HepG2 (cell line): ENCODE measurements around the gene HEPHL1. TPM values are rescaled to one million over a fixed set of nuclear protein-coding genes. Genes with fewer than 3 reads are reported as not detected.

ENCODE experiments used
- ATAC-seq: fragments of 200-7000 bp; cut with Tn5 transposase; 3 replicates; pipeline ENCODE4 v1.9.1; 2020; ENCODE audit warnings: mild to moderate bottlenecking, moderate library complexity
- BruUV-seq: library from RNA; stranded (reverse); fragments of 400-500 nt; replicated peaks from 2 replicates; lab custom pipeline; 2021; lab: Mats Ljungman, UMichigan
- CTCF ChIA-PET: fragments of 300-600 bp; formaldehyde crosslinking; extraction: SDS; loops from one replicate; lab custom pipeline; 2021; ENCODE audit warnings: low total read pairs, inconsistent platforms, low intra/inter-chr PET ratio; lab: Yijun Ruan, JAX
- POLR2A ChIA-PET: fragments of 350-600 bp; sonication (Branson Sonifier 250); formaldehyde crosslinking; loops from one replicate; lab custom pipeline; 2020; ENCODE audit warnings: antibody characterized with exemption, inconsistent platforms; lab: Yijun Ruan, JAX
- DNase-seq: peaks from one replicate; pipeline ENCODE4 v3.0.0-alpha.2; 2015; ENCODE audit warnings: low spot score
- FAIRE-seq: peaks from 3 replicates; lab custom pipeline; 2011; peaks lifted over from hg19 to GRCh38; lab: Jason Lieb, UNC
- H2AFZ ChIP-seq: one replicate; pipeline ENCODE4 v1.6.1; 2011; ENCODE audit warnings: low read length, inconsistent platforms
- H3K27ac ChIP-seq: fragments of 300-600 bp; 3 replicates; pipeline ENCODE4 v1.8.0; 2011; ENCODE audit warnings: mixed run types, mild to moderate bottlenecking, mixed read lengths, low read length, inconsistent platforms; ENCODE audit not compliant: insufficient read depth; ENCODE audit errors: extremely low read length
- H3K27me3 ChIP-seq, 2 experiments: fragments of 200-600 bp in 1 of 2; 2 replicates in 1 of 2; 3 replicates in 1 of 2; pipeline versions ENCODE4 v1.6.0 to v1.8.0; 2011; ENCODE audit warnings: low read length in 2 of 2, mild to moderate bottlenecking in 2 of 2, moderate library complexity in 2 of 2, inconsistent platforms in 1 of 2; ENCODE audit not compliant: insufficient read depth in 2 of 2, control insufficient read depth in 1 of 2
- H3K36me3 ChIP-seq, 2 experiments: fragments of 200-600 bp in 1 of 2; replicated peaks in 1 of 2; 2 replicates in 1 of 2; 3 replicates in 1 of 2; pipeline versions ENCODE4 v1.5.1 to v1.8.0; 2011; ENCODE audit warnings: low read length in 2 of 2, inconsistent platforms in 1 of 2; ENCODE audit not compliant: insufficient read depth in 2 of 2, control insufficient read depth in 1 of 2
- H3K4me1 ChIP-seq: 2 replicates; pipeline ENCODE4 v1.5.1; 2012; ENCODE audit warnings: low read length, inconsistent platforms; ENCODE audit not compliant: insufficient read depth
- H3K4me2 ChIP-seq: 2 replicates; pipeline ENCODE4 v1.6.0; 2011; ENCODE audit warnings: low read depth, low read length, inconsistent platforms
- H3K4me3 ChIP-seq, 3 experiments: fragments of 200-600 bp in 1 of 3; sonication (generic), shearing (Covaris generic) in 1 of 3; replicated peaks in 1 of 3; 2 replicates each; pipeline ENCODE4 v1.5.1; 2011 to 2016; ENCODE audit warnings: low read length in 3 of 3, inconsistent platforms in 2 of 3, low read depth in 2 of 3, mild to moderate bottlenecking in 2 of 3, control low read depth in 1 of 3, mixed read lengths in 1 of 3; ENCODE audit not compliant: insufficient read depth in 1 of 3
- H3K79me2 ChIP-seq: one replicate; pipeline ENCODE4 v1.6.1; 2011; ENCODE audit warnings: low read length, inconsistent platforms; ENCODE audit not compliant: insufficient read depth
- H3K9ac ChIP-seq: 2 replicates; pipeline ENCODE4 v1.6.0; 2011; ENCODE audit warnings: mild to moderate bottlenecking, low read depth, low read length, inconsistent platforms; ENCODE audit not compliant: insufficient read depth
- H3K9me3 ChIP-seq: 2 replicates; pipeline ENCODE4 v1.5.1; 2012; ENCODE audit warnings: mild to moderate bottlenecking, low read length
- H4K20me1 ChIP-seq: 2 replicates; pipeline ENCODE4 v1.6.0; 2011; ENCODE audit warnings: inconsistent platforms, mild to moderate bottlenecking, low read length, moderate library complexity; ENCODE audit not compliant: insufficient read depth
- HOXA3 ChIP-seq: sonication (generic); formaldehyde crosslinking; IDR thresholded peaks from 2 replicates; pipeline ENCODE4 v1.5.0; 2020; ENCODE audit warnings: missing genetic modification reagents
- KDM3A ChIP-seq: IDR thresholded peaks from 2 replicates; pipeline ENCODE4 v1.6.1; 2018; ENCODE audit warnings: low read depth, missing compliant biosample characterization
- NR2F2 ChIP-seq: IDR thresholded peaks from 2 replicates; pipeline ENCODE4 v1.6.1; 2012; ENCODE audit warnings: low read depth, inconsistent platforms, borderline replicate concordance
- PRMT3 ChIP-seq: sonication (generic); formaldehyde crosslinking; IDR thresholded peaks from 2 replicates; pipeline ENCODE4 v1.8.1; 2022; ENCODE audit warnings: low read depth, mild to moderate bottlenecking, moderate library complexity, missing genetic modification reagents, borderline replicate concordance
- TOPORS ChIP-seq: sonication (generic); formaldehyde crosslinking; IDR thresholded peaks from 2 replicates; pipeline ENCODE4 v1.8.0; 2023; ENCODE audit warnings: mild to moderate bottlenecking, missing genetic modification reagents
- WIZ ChIP-seq: sonication (generic); formaldehyde crosslinking; IDR thresholded peaks from 2 replicates; pipeline ENCODE4 v1.5.1; 2020; ENCODE audit warnings: mild to moderate bottlenecking, missing genetic modification reagents
- XBP1 ChIP-seq: sonication (generic); formaldehyde crosslinking; IDR thresholded peaks from 2 replicates; pipeline ENCODE4 v1.5.0; 2020; ENCODE audit warnings: missing genetic modification reagents
- ZNF10 ChIP-seq: sonication (generic); formaldehyde crosslinking; IDR thresholded peaks from 2 replicates; pipeline ENCODE4 v1.4.0; 2020; ENCODE audit warnings: mild to moderate bottlenecking, low read depth, missing genetic modification reagents, borderline replicate concordance
- ZNF180 ChIP-seq: sonication (generic); formaldehyde crosslinking; IDR thresholded peaks from 2 replicates; pipeline ENCODE4 v1.4.0; 2020; ENCODE audit warnings: low read depth, missing genetic modification reagents, borderline replicate concordance
- ZNF276 ChIP-seq: sonication (generic); formaldehyde crosslinking; IDR thresholded peaks from 2 replicates; pipeline ENCODE4 v1.4.0; 2020; ENCODE audit warnings: mild to moderate bottlenecking, low read depth, missing genetic modification reagents
- ZNF367 ChIP-seq: sonication (generic); formaldehyde crosslinking; IDR thresholded peaks from 2 replicates; pipeline ENCODE4 v1.4.0; 2020; ENCODE audit warnings: missing genetic modification reagents, borderline replicate concordance
- ZNF558 ChIP-seq: sonication (generic); formaldehyde crosslinking; IDR thresholded peaks from 2 replicates; pipeline ENCODE4 v1.9.0; 2022; ENCODE audit warnings: mild to moderate bottlenecking, missing genetic modification reagents, borderline replicate concordance
- ZNF614 ChIP-seq: IDR thresholded peaks from 2 replicates; pipeline ENCODE4 v1.6.1; 2018; ENCODE audit warnings: missing biosample characterization, missing genetic modification reagents, inconsistent platforms, borderline replicate concordance
- WGBS: methylation state at CpG from one replicate; pipeline ENCODE4 v1.1.6; 2017; ENCODE audit warnings: low lambda C conversion rate; 5-methylcytosine and 5-hydroxymethylcytosine counted together
- in situ Hi-C: cut with HindIII; loops from 2 replicates; pipeline ENCODE4 v1.10.0; 2017; ENCODE audit warnings: low pct_unique_long_range_greater_than_20kb; ENCODE audit not compliant: extremely low pct_ligation_motif_present
- intact Hi-C: fragments of 100-400 bp; cut with micrococcal nuclease; formaldehyde crosslinking; loops from one replicate; pipeline ENCODE4 v1.10.0; 2022; ENCODE audit not compliant: unreplicated experiment
- polyA plus RNA-seq, 8 experiments: library from polyadenylated mRNA; depleted of rRNA in 3 of 8; stranded (reverse) in 7 of 8; unstranded in 1 of 8; fragments of >200 nt; fragmentation: Illumina TruSeq in 4 of 8; extraction: Trizol in 4 of 8; gene quantifications; 2 replicates each; pipeline versions ENCODE4 v1.2.1 to v1.2.3, GENCODE V29; 2011 to 2016; ENCODE audit warnings: low read depth in 4 of 8, missing spikeins in 1 of 8, mixed read lengths in 1 of 8; ENCODE audit not compliant: insufficient read depth in 1 of 8
- total RNA-seq, 5 experiments: library from RNA; depleted of rRNA; stranded (reverse); fragments of >200 nt; fragmentation: Illumina TruSeq; extraction: Trizol; gene quantifications; 2 replicates each; pipeline ENCODE4 v1.2.3, GENCODE V29; 2016; ENCODE audit warnings: low read depth in 1 of 5
- TF ChIP-seq, protein P1 (sequence below): sonication (generic); formaldehyde crosslinking; conservative IDR thresholded peaks from 2 replicates; pipeline ENCODE4 v1.4.0; 2020; ENCODE audit warnings: missing genetic modification reagents

HEPHL1 gene
- total and polyA plus RNA-seq, 2 of the 13 experiments (the other 11 are each of a cell fraction or from before 2014, with no cell fraction given), result 0.04 to 0.05 TPM

DNA sequence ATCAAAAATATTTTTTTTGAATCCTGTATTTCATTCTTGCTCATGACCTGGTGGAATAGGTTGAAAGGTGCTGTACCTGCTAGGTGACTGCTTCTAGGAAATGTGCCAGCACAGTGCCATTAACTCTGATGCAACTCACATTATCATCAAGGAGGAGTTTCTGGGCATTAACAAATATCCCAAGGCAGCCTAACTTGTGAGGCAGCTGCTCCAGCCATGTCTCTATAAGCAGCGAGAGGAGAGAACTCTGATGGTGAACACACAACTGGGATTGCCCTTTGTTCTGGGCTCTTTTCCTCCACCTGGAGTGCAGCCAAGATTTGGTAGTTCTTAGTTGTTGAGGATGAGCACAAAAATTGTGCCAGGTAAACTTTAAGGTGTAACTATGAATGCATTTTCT, 25.6 kb downstream of the HEPHL1 start (continued):
- TF ChIP-seq PRMT3 (CRISPR knock-in tag), result no peak

DNA sequence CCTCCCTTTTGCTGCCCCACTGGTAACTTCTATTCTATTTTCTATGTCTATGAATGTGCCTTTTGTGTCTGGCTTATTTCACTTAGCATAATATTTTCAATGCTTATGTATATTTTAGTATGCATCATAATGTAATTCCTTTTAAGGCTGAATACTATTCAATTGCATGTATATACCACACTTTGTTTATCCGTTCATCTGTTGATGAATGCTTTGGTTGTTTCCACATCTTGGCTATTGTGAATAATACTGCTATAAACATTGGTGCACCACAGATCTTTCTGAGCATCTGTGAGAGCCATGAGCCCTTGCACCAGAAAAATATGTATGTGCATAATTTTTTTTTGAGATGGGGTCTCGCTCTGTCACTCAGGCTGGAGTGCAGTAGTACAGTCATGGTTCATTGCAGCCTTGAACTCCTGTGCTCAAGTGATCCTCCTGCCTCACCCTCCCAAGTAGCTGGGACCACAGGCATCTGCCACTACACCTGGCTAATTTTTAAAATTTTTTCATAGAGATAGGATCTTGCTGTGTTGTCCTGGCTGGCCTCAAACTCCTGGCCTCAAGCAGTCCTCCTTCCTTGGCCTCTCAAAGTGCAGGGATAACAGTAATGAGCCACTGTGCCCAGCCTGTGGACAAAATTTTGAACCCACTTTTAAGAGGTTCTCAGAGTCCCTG, 27.0 kb downstream of the HEPHL1 start:
- CTCF ChIA-PET, result no interaction called here
- H3K9ac ChIP-seq, result no peak overlapping the region
- 27% methylated on average over 2 of the region's 2 CpGs for WGBS
- H3K9me3 ChIP-seq, result no peaks in the 10 kb centered on the region
- TF ChIP-seq ZNF614, result no peak
- TF ChIP-seq NR2F2, result no peak
- no peak for TF ChIP-seq HOXA3 (CRISPR knock-in tag)
- TF ChIP-seq ZNF276 (CRISPR knock-in tag), result no peak
- no peak for TF ChIP-seq ZNF10
- TF ChIP-seq TOPORS (CRISPR knock-in tag), result no peak
- no peak for TF ChIP-seq KDM3A (CRISPR knock-in tag)
- no peak for TF ChIP-seq ZNF558 (CRISPR knock-in tag)
- TF ChIP-seq WIZ (CRISPR knock-in tag), result no peak
- TF ChIP-seq, protein P1, sequence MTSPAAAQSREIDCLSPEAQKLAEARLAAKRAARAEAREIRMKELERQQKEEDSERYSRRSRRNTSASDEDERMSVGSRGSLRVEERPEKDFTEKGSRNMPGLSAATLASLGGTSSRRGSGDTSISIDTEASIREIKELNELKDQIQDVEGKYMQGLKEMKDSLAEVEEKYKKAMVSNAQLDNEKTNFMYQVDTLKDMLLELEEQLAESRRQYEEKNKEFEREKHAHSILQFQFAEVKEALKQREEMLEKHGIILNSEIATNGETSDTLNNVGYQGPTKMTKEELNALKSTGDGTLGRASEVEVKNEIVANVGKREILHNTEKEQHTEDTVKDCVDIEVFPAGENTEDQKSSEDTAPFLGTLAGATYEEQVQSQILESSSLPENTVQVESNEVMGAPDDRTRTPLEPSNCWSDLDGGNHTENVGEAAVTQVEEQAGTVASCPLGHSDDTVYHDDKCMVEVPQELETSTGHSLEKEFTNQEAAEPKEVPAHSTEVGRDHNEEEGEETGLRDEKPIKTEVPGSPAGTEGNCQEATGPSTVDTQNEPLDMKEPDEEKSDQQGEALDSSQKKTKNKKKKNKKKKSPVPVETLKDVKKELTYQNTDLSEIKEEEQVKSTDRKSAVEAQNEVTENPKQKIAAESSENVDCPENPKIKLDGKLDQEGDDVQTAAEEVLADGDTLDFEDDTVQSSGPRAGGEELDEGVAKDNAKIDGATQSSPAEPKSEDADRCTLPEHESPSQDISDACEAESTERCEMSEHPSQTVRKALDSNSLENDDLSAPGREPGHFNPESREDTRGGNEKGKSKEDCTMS (CRISPR knock-in tag), result no peak
- TF ChIP-seq ZNF367 (CRISPR knock-in tag), result no peak
- TF ChIP-seq ZNF180, result no peak
- TF ChIP-seq XBP1 (CRISPR knock-in tag), result no peak
- TF ChIP-seq, all 625 proteins: peak for 0
- intact Hi-C loops, result no loop called here
- H2AFZ ChIP-seq, result no peak overlapping the region
- H3K4me1 ChIP-seq, result no peaks in the 10 kb centered on the region
- no peak for DNase-seq
- no peaks in the 10 kb centered on the region for H3K79me2 ChIP-seq
- no peaks in the 10 kb centered on the region for H4K20me1 ChIP-seq
- no TSS peak for BruUV-seq
- no peak overlapping the region for H3K4me3 ChIP-seq
- FAIRE-seq, result no peak
- POLR2A ChIA-PET, result no interaction called here
- no peak for ATAC-seq
- H3K27ac ChIP-seq, result no peak overlapping the region
- no peaks in the 10 kb centered on the region for H3K36me3 ChIP-seq
- H3K4me2 ChIP-seq, result no peak overlapping the region
- in situ Hi-C loops, result no loop called here
- H3K27me3 ChIP-seq, result no peaks in the 10 kb centered on the region
